ENCODE results near the gene RARA. TPM values are rescaled to one million over a fixed set of nuclear protein-coding genes. Genes with fewer than 3 reads are reported as not detected.

Gene RARA
- total and polyA plus RNA-seq, 2 of the 4 experiments (the other 2 are of a cell fraction): 9.0 to 12.7 TPM

DNA sequence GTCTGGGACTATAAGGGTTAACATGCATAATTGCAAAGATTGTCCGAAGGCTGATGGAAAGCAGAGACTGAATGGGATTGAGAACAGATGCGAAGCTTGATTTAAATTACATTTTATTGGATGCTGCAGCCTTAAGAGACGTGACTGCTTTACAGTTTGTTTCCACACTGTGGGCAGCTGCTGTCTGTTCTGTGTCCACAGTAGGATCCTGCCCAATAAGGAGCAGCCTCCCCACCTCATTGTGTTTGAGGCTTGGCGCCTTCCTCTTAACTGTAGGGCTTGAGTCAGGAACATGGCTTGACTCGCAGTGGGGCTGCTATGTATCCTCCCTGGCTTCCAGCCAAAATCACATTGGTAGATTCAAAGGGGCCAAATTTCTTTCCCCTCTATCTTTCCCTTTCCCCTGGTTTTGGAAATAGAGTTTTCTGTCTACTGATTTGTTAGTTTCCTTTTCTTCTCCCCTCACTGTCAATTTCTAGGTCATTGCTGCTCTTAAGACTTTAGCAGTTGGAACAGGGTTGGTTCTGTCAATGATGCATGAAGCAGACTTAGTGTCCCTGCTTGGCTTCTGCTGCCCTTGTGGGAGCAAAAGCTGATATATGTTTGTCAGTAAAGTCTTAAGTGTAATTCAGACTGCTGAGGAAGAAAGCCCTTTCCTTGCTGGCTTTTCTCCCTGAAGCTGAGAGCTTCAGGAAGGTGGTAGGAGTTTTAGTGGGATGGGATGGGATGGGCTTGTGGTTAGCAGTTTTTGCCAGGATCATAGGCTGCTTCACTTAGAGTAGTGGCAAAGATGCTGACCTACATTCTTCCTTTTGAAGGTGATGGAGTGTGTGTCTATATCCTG, 5.0 kb upstream of the RARA start:
- Histone ChIP-seq H3K23ac (ENCODE audit: low read depth, low read length) (peak overlapping the region; percentile 26), H3K56ac (ENCODE audit: extremely low read depth, insufficient read depth, low read length) (no peak overlapping the region), H2AK9ac (replicated peaks; ENCODE audit: low read depth, low read length, poor library complexity) (no peak overlapping the region), H2BK5ac (ENCODE audit: low read depth, low read length, poor library complexity, severe bottlenecking) (peak overlapping the region; percentile 42), H3K36me3 (ENCODE audit: control insufficient read depth, insufficient read depth, low read length) (no peaks in the 10 kb centered on the region; the same call in 1 of the 2 replicates), H3K4me1 (ENCODE audit: control insufficient read depth, insufficient read depth, low read length) (peaks cover 36% of the 10 kb centered on the region), H2AK5ac (ENCODE audit: low read depth, low read length) (peak overlapping the region; percentile 73; the same call in 1 of the 2 replicates), H3K14ac (replicated peaks; ENCODE audit: low read depth, low read length) (peak overlapping the region; percentile 17; the same call in 1 of the 2 replicates), H3K4me3 (ENCODE audit: insufficient read depth, low read depth, low read length) (no peak overlapping the region), H3K27me3 (ENCODE audit: control insufficient read depth, insufficient read depth, low read length) (no peaks in the 10 kb centered on the region), H3K9ac (ENCODE audit: low read depth, low read length) (no peak overlapping the region), H3K4me2 (ENCODE audit: low read depth, low read length) (peak overlapping the region; percentile 2; the same call in 1 of the 2 replicates), H3K9me3 (ENCODE audit: control insufficient read depth, insufficient read depth, low read length) (no peaks in the 10 kb centered on the region), H2BK20ac (ENCODE audit: low read depth, low read length) (peak overlapping the region; percentile 9; the same call in 1 of the 2 replicates), H3K79me1 (ENCODE audit: low read depth in 1 of 2, low read length in 2 of 2) (peaks cover 0 to 20% of the 10 kb centered on the region in 2 experiments; a peak in 2 of 4 replicates), H2BK15ac (ENCODE audit: low read depth, low read length) (0 out of 3 replicates have a peak overlapping the region, but pooled peaks have one; percentile 8), H3K27ac (ENCODE audit: insufficient read depth, low read length) (no peak overlapping the region), H2AFZ (replicated peaks; ENCODE audit: low read length, poor library complexity) (no peak overlapping the region), H3K4ac (ENCODE audit: low read depth, low read length) (peak overlapping the region; percentile 60), H4K8ac (ENCODE audit: low read depth in 2 of 2, low read length in 2 of 2) (peak overlapping the region in 1 of 2 experiments; percentile 17; a peak in 1 of 4 replicates), H4K91ac (ENCODE audit: insufficient read depth, low read depth, low read length) (peak overlapping the region; percentile 33; the same call in 1 of the 2 replicates), H3K18ac (ENCODE audit: low read depth, low read length) (no peak overlapping the region; the same call in 1 of the 2 replicates), H4K5ac (ENCODE audit: low read depth, low read length) (no peak overlapping the region), H2BK120ac (ENCODE audit: low read depth, low read length) (peak overlapping the region; percentile 12; the same call in 1 of the 2 replicates), H4K20me1 (ENCODE audit: insufficient read depth, low read length) (peaks cover 15% of the 10 kb centered on the region; the same call in 1 of the 2 replicates), H3K9me1 (ENCODE audit: insufficient read depth, low read length) (peaks cover 15% of the 10 kb centered on the region)
- no peak for TF ChIP-seq SMC3 (IDR thresholded peaks at IDR 0.05; ENCODE audit: low read depth, low read length)
- TF ChIP-seq, protein P1, sequence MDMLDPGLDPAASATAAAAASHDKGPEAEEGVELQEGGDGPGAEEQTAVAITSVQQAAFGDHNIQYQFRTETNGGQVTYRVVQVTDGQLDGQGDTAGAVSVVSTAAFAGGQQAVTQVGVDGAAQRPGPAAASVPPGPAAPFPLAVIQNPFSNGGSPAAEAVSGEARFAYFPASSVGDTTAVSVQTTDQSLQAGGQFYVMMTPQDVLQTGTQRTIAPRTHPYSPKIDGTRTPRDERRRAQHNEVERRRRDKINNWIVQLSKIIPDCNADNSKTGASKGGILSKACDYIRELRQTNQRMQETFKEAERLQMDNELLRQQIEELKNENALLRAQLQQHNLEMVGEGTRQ (IDR thresholded peaks at IDR 0.05; ENCODE audit: low read depth, low read length): no peak
- no peak for TF ChIP-seq MAZ (IDR thresholded peaks at IDR 0.05; ENCODE audit: borderline replicate concordance, low read depth, low read length)
- 0 out of 2 replicates have a peak, but pooled peaks have one; percentile 20 for TF ChIP-seq BHLHE40 (IDR thresholded peaks at IDR 0.05; ENCODE audit: low read depth, low read length)
- no peak for TF ChIP-seq CHD1 (IDR thresholded peaks at IDR 0.05; ENCODE audit: low read depth, low read length)
- TF ChIP-seq CEBPB (IDR thresholded peaks at IDR 0.05; ENCODE audit: low read depth, low read length): no peak
- no peak for TF ChIP-seq RAD21 (IDR thresholded peaks at IDR 0.05; ENCODE audit: low read length)
- CTCF ChIA-PET: interaction anchor here (0.5 to 3.0 kb wide), 10 partner anchors 10 to 54 kb away, joined by 3 to 11 read pairs (median 4); no protein-coding TSS in a partner anchor
- POLR2A ChIA-PET (ENCODE audit: unreplicated experiment): interaction anchor here (1.0 kb wide), 1 partner anchor 140 kb away, joined by 4 read pairs; no protein-coding TSS in a partner anchor
- dilution Hi-C loops (cut with HindIII; ENCODE audit: low sequenced_read_pairs, unreplicated experiment) (no loop called here), intact Hi-C loops (cut with micrococcal nuclease) (loop anchor here (1.0 to 5.0 kb wide), 4 partner anchors 39 to 228 kb away; no protein-coding TSS in a partner anchor), in situ Hi-C loops (cut with MboI; ENCODE audit: low sequenced_read_pairs) (loop anchor here (5.0 kb wide), 2 partner anchors 48 to 233 kb away; no protein-coding TSS in a partner anchor)
- WGBS, 2 experiments (ENCODE audit: extremely low coverage in 2 of 2, insufficient read length in 1 of 2): 50% methylated on average over 1 of the region's 5 CpGs; no CpG with 5 or more reads in 1 of the 2 experiments
- ATAC-seq (ENCODE audit: low read depth) (peak; percentile 11; the same call in 1 of the 2 replicates), DNase-seq (peak; percentile 50)
- BruUV-seq (replicated peaks): no TSS peak

Measured in IMR-90 (cell line).